ENCODE measurements around the gene EFCAB8.
A peak's percentile ranks its signal among the peaks of the same experiment; 100 is the strongest.

Gene EFCAB8

DNA sequence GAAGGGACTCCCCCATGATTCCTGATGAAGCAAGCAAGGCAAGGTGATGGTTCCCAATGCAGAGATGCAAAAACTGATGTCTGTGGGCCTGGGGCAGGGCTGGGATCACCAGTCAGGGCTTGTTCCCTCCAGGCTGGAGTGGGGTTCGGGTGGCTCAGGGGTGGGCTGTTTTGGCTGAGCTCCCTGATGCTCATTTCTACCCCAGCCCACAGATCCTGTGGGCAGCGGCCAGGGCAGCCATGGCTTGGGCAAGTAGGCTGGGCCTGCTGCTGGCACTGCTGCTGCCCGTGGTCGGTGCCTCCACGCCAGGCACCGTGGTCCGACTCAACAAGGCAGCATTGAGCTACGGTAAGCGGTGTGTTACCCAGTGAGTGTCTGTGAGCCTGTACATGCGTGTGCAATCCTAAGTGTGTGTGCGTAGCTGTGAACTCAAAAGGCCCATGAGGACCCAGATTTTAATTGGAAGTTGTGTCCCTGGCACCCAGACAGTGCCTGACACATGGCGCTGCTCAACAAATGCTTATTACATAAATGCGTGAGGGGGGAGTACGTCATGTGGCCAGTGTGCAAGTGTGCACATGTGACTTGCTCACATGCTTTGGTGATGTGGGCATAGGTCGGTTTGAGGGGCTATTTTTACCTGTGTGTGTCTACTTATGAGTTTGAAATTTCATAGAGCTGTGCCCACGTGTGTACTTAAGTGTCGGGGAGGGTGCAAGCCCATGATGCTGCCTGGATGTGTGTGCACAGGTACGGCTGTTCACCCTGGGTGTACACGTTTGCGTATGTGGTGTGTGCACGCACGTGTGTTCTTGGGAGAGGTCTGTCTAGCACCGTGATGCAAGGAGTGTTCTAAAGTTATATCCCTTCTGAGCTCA is 149.9 kb downstream of the EFCAB8 start:
- DNase-seq (ENCODE audit: low spot score), result no peak

DNA sequence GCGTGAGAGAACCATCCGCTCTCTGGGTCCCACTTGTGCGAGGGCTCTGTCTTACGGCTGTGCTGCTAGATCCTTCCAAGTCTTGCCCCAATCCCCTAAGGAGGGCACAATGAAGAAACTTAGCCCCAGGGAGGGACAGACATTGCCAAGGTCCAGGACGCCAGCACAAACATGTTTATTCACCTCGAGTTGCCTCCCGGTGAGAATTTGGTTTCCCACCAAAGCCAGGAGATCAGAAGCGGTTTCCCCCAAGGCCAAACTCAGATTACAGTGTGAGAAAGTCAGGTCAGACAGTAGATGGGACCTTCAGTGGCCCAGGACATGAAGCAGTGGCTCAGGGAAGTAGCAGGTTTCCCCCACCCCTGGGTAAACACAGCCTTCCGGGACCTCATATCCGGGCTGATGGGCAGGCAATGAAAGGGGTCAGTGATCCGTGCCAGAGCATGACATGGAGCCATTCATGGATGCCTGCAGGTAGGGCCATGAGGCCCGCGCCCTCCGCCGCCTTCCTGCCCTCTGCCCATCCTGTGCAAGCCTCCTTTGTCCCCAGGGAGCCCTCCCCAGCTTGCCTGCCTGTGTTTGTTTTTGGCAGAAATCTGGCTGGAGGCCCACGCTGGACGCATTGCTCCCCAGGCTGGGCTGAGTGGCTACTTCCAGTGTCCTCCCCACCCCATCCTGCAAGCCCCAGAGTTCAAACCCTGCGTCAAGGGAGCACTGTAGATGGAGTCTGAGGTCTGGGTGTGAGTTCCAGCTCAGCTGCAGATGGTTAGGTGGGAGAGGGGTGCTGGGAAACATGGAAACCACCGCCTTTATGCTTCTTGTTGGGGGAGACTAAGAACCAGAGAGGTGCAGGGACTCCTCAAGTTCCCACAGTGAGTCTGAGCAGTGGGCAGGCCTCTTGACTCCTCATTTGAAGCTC is 150.8 kb downstream of the EFCAB8 start:
- peak; percentile 44 for DNase-seq (ENCODE audit: low spot score)

DNA sequence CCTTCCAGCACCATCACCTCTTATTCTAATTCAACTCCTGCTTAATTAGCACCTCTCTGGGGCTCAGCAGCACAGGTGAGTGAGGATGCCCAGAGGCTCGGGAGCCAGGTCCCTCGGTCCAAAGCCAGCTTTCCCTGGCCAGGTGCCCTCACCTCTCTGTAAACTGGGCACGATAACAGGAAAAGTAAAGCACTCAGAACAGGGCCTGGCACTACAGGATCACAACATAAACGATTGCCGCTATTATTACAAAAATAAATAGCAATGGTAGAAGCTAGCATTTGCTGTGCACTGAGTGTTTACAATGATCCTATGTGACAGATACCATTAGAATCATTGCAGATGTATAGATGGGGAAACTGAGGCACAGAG is 151.4 kb downstream of the EFCAB8 start:
- no peak for DNase-seq (ENCODE audit: low spot score)

DNA sequence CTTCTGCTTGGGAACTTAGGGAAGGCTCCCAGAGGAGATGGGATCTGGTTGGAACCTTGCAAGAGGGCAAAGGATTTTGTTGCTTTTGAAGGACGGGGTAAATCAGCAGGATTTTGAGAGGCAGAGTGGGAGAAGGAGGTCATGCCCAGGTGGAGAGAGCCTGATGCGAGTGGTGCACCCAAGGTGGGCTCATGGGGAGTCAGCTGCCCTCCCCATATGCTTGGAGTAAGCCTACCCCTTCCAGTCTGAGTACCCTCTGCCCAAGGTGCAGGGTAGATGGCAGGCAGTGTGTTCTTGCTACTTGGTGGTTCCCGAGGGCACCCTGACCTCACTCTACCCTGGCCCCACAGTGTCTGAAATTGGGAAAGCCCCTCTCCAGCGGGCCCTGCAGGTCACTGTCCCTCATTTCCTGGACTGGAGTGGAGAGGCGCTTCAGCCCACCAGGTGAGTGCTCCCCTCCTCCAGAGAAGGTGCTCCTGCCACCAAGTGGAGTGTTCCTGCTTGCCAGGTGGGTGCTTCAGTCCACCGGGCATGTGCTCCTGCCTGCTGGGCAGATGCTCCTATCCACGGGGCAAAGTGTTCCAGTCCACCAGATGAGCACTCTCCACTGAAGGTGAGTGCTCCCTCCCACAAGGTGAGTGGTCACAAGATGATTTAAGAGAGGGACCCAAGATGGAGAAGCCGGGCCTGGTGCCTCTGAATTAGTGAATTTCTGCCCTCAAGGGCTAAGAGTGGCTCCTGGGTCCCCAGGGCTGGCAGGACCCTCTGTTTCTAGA is 152.1 kb downstream of the EFCAB8 start:
- no peak for DNase-seq (ENCODE audit: low spot score)

All from HuH-7.5 (cell line).